Heart left ventricle (tissue), 16 donors: Measurements from ENCODE around the gene IFITM5. TPM values are rescaled to one million over a fixed set of nuclear protein-coding genes. Genes with fewer than 3 reads are reported as not detected.

Source experiments
- ATAC-seq, 4 donors: fragments of 200-7000 bp; cut with Tn5 transposase; one replicate each; pipeline ENCODE4 v1.9.1; 2020 to 2022; ENCODE audit warnings: moderate library complexity in 4 of 4, mild to moderate bottlenecking in 3 of 4, moderate number of reproducible peaks in 1 of 4
- DNase-seq, 5 donors: peaks; one replicate each; pipeline ENCODE4 v3.0.0-alpha.2; 2020
- H3K27ac ChIP-seq, 12 donors: fragments of 200-600 bp; sonication (generic) in 4 of 12; one replicate each; pipeline versions ENCODE4 v1.5.0 to v1.8.0; 2016 to 2022; ENCODE audit warnings: mild to moderate bottlenecking in 2 of 12
- H3K27me3 ChIP-seq, 9 donors: fragments of 200-600 bp; sonication (generic) in 2 of 9; one replicate each; pipeline versions ENCODE4 v1.5.1 to v1.8.0; 2016 to 2022; ENCODE audit warnings: mild to moderate bottlenecking in 3 of 9
- H3K36me3 ChIP-seq, 9 donors: fragments of 200-600 bp; sonication (generic) in 2 of 9; one replicate each; pipeline versions ENCODE4 v1.5.0 to v1.8.0; 2018 to 2022; ENCODE audit warnings: mild to moderate bottlenecking in 2 of 9
- H3K4me1 ChIP-seq, 12 donors: fragments of 200-600 bp; sonication (generic) in 4 of 12; one replicate each; pipeline versions ENCODE4 v1.5.0 to v1.8.0; 2016 to 2022; ENCODE audit warnings: mild to moderate bottlenecking in 3 of 12
- H3K4me3 ChIP-seq, 12 donors: fragments of 200-600 bp; sonication (generic) in 4 of 12; one replicate each; pipeline versions ENCODE4 v1.5.0 to v1.8.0; 2017 to 2022; ENCODE audit warnings: mild to moderate bottlenecking in 9 of 12, moderate library complexity in 4 of 12
- H3K9me3 ChIP-seq, 12 donors: fragments of 200-600 bp; sonication (generic) in 4 of 12; one replicate each; pipeline versions ENCODE4 v1.5.0 to v1.8.0; 2016 to 2022; ENCODE audit warnings: mild to moderate bottlenecking in 1 of 12
- POLR2A ChIP-seq, 2 donors: fragments of 450-650 bp; IDR thresholded peaks; one replicate each; pipeline ENCODE4 v1.6.1; 2017; ENCODE audit warnings: antibody characterized with exemption in 2 of 2, mild to moderate bottlenecking in 2 of 2, moderate library complexity in 2 of 2
- WGBS, 4 donors: extraction: QIAGEN DNeasy Blood & Tissue Kit in 2 of 4; methylation state at CpG; one replicate each; pipeline versions ENCODE4 v1.1.5 to v1.1.7; 2013 to 2018; 5-methylcytosine and 5-hydroxymethylcytosine counted together
- intact Hi-C, 10 donors: fragments of 100-400 bp; cut with DNase I; formaldehyde crosslinking; loops; one replicate each; pipeline versions ENCODE4 v1.11.1 to v1.14.2; 2022
- polyA plus RNA-seq, 2 donors: library from polyadenylated mRNA; stranded (reverse); fragments of 200-250 nt; gene quantifications; one replicate each; pipeline ENCODE4 v1.2.3, GENCODE V29; 2013
- total RNA-seq, 9 donors: library from RNA; depleted of rRNA in 2 of 9; stranded (reverse); fragments of >200 nt in 2 of 9; fragmentation: NEBNext Ultra II Directional in 3 of 9; extraction: Animal tissue kit (Norgen Biotek cat#: 25700) in 3 of 9; gene quantifications; one replicate each; pipeline versions ENCODE4 v1.1.0 to v1.2.4, GENCODE V29; 2016 to 2023
- TF ChIP-seq, protein P1 (sequence below), 12 donors: fragments of 200-600 bp; sonication (generic) in 4 of 12; IDR thresholded peaks; one replicate each; pipeline versions ENCODE4 v1.5.0 to v1.8.0; 2018 to 2022; ENCODE audit warnings: antibody characterized with exemption in 12 of 12, mild to moderate bottlenecking in 5 of 12
- donor health status: ischemic (EF 13 %, LVEDD 7.1; RV severe dilation, severe dysfunction).
- donor health status: healthy with polysubstance abuse.
- donor health status: DM: no; HTN: yes; CAD: no.
- donor health status: DM: no; HTN: no; CAD: no.
- donor health status: ischemic (EF 25% LVEDD 6.9; RV normal size, moderate dysfunction).
- donor health status: ischemic (EF 25% LVEDD 5.7; RV mildly dilated, moderate dysfunction).
- donor health status: healthy.
- donor health status: DM: yes; HTN: yes; CAD: no.
- donor health status: ischemic (EF 35%, LVEDD 5.7; RV mildly dilated, moderate dysfunction).
- donor health status: nonischemic (EF 11% LVEDD 7.7; RV severe dilation, severe dysfunction).
- donor health status: DM: yes; HTN: yes; CAD: no.
- donor health status: PGD.
- donor health status: ischemic (EF 29% LVEDD 5.4; RV normal size, mild dysfunction).
- donor health status: nonischemic (EF 23%, LVEDD 6.1; RV moderate dilation, normal function).

IFITM5 gene
- total and polyA plus RNA-seq, 11 donors: not detected

DNA sequence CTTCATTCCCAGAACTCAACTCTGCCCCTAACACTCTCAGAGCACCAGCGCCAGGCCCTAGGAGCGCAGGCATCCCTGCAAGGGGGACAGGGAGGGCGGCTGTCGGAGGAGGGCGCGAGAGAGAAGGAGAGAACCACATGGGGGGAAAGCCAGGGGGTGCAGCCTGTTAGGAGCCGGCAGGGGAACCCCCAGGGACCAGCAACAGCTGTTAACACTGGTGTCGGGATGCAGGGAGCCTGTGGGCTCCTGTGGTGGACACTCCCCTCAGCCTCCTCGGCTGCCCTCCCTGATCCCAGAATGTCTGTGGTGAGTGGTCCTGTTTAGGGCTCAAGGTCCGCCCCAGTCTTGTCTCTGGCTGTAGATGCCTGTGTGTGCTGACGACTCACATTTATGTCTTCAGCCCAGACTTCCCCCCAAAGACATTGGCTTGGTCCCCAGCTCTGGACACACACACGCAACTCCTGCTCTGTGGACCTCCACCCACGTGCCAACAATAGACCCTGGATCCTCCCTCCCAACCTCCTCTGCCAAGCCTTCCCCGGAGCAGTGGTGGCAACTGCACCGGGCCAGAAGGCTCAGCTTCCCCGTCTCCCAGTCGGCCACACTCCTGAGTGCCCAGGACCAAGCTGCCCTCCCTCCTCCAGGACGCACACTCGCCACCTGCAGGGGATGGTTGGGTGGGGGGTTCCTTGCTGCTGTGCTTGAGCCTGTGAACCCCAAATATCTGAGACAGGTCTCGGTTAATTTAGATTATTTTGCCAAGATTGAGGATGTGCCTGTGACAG, 817 bp upstream of the IFITM5 start:
- Histone ChIP-seq H3K36me3 (no peaks in the 10 kb centered on the region), H3K4me1 (peaks cover 0 to 19% (median 3%) of the 10 kb centered on the region in 12 donors), H3K9me3 (no peaks in the 10 kb centered on the region), H3K27ac (no peak overlapping the region), H3K4me3 (no peak overlapping the region), H3K27me3 (peaks cover 4 to 47% (median 17%) of the 10 kb centered on the region in 9 donors)
- no peak for TF ChIP-seq POLR2A (IDR thresholded peaks at IDR 0.05)
- TF ChIP-seq, protein P1, sequence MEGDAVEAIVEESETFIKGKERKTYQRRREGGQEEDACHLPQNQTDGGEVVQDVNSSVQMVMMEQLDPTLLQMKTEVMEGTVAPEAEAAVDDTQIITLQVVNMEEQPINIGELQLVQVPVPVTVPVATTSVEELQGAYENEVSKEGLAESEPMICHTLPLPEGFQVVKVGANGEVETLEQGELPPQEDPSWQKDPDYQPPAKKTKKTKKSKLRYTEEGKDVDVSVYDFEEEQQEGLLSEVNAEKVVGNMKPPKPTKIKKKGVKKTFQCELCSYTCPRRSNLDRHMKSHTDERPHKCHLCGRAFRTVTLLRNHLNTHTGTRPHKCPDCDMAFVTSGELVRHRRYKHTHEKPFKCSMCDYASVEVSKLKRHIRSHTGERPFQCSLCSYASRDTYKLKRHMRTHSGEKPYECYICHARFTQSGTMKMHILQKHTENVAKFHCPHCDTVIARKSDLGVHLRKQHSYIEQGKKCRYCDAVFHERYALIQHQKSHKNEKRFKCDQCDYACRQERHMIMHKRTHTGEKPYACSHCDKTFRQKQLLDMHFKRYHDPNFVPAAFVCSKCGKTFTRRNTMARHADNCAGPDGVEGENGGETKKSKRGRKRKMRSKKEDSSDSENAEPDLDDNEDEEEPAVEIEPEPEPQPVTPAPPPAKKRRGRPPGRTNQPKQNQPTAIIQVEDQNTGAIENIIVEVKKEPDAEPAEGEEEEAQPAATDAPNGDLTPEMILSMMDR (IDR thresholded peaks at IDR 0.05): peak in 2 of 12 donors; percentile 14 to 19
- 20 to 39% (median 34%) methylated on average over 5 to 20 of the region's 20 CpGs for WGBS, 4 donors
- intact Hi-C loops: loop anchor here in 4 of 10 donors (2.0 to 10.0 kb wide), 5 partner anchors 47 to 205 kb away; partner anchors contain the start of genes BET1L (in 1 of the 4), RIC8A (in 1 of the 4) and RNH1 (in 1 of the 4)
- peak in 3 of 5 donors; percentile 26 to 48 (median 37) for DNase-seq
- ATAC-seq: no peak

DNA sequence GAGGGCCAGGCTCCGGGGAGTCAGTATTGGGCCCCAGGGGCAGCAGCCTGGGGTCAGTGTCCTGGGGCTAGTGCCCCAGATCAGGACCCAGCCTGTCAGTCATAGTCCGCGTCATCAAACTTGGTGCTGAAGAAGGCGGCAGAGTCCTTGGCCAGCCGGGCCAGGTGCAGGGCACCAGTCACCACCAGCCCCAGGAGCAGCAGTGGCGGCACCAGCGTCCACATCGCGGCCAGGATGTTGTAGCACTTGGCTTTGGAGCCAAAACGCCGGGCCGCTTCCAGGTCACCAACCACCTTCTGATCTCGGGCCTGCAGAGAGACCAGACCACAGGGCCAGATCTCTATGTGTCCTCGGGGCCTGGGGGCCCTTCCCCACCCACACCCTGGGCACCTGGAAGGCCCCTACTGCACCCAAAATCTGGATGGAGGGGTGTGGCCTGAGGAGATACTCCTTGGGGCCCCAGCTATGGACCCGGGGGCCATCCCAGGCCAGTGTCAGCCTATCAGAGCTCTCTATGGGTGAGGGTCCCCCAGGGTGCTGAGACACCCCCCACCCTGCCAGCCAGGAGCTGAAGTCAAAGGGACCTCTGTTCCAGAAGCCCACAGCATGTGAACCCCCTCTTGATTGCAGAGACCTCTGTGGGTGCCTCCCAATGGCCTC, 790 bp downstream of the IFITM5 start:
- Histone ChIP-seq H3K36me3 (peaks cover 0 to 4% (median 0%) of the 10 kb centered on the region in 9 donors), H3K4me1 (peaks cover 0 to 18% (median 0%) of the 10 kb centered on the region in 12 donors), H3K27me3 (peaks cover 4 to 47% (median 17%) of the 10 kb centered on the region in 9 donors), H3K27ac (no peak overlapping the region), H3K4me3 (no peak overlapping the region), H3K9me3 (no peaks in the 10 kb centered on the region)
- TF ChIP-seq, protein P1 (IDR thresholded peaks at IDR 0.05): no peak
- TF ChIP-seq POLR2A (IDR thresholded peaks at IDR 0.05): no peak
- intact Hi-C loops: loop anchor here in 1 of 10 donors (2.0 to 10.0 kb wide), 2 partner anchors 46 to 94 kb away; partner anchors contain the start of genes BET1L and RIC8A
- 59 to 76% (median 69%) methylated on average over 11 to 15 of the region's 15 CpGs for WGBS, 4 donors
- DNase-seq: peak in 2 of 5 donors; percentile 14 to 51
- ATAC-seq: no peak

DNA sequence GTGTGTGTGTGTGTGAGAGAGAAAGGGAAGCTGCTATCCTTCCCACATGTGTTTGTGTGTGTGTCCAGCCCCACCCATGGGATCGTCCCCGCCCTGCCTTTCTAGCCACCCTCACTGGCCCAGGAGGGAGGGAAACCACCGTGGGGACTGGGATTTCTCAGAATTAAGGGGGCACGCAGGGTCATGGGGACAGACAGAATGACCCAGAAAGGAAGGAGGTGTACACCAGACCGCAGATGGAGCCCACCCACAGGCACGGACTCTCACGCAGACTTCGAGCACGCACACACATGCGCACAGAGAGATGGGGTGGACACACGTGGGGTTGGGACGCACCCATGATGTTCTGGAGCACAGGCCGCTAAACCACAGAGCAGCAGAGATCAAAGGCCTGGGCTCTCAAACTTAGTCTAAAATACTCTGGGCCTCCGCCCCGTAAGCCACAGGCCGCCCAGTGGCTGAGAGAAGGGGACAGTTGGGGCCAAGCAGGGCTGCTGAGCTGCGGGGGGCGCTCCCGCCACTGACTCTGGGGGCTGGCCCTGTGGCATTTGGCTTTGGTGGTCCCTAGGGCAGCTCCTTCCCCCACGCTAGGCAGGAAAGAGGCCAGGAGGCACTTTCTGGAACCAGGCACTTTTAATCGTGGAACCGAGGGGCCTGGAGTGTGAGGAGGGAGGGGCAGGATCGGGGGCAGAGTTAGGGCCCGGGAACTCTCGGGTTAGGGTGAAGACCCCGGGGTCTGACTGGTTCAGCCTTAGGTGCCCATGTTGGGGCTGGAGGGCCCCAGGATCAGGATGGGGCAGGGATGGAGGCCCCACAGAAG, 1.5 kb downstream of the IFITM5 start:
- no peak overlapping the region for H3K4me3 ChIP-seq
- WGBS, 4 donors: 54 to 66% (median 57%) methylated on average over 25 to 26 of the region's 26 CpGs
- peaks cover 4 to 47% (median 17%) of the 10 kb centered on the region in 9 donors for H3K27me3 ChIP-seq
- H3K27ac ChIP-seq: no peak overlapping the region
- ATAC-seq (peak in 3 of 4 donors; percentile 43 to 61 (median 51)), DNase-seq (peak in 3 of 5 donors; percentile 53 to 65 (median 56))
- TF ChIP-seq, protein P1 (IDR thresholded peaks at IDR 0.05): no peak
- TF ChIP-seq POLR2A (IDR thresholded peaks at IDR 0.05): no peak
- peaks cover 0 to 18% (median 0%) of the 10 kb centered on the region in 12 donors for H3K4me1 ChIP-seq
- intact Hi-C loops: loop anchor here in 1 of 10 donors (2.0 to 10.0 kb wide), 2 partner anchors 45 to 93 kb away; partner anchors contain the start of genes BET1L and RIC8A
- no peaks in the 10 kb centered on the region for H3K9me3 ChIP-seq
- H3K36me3 ChIP-seq: peaks cover 0 to 6% (median 0%) of the 10 kb centered on the region in 9 donors
